HepG2 (cell line): ENCODE results near the gene AHRR.

Experiments used
- CREB1 ChIP-seq, 2 experiments: fragments of 450-650 bp in 1 of 2; IDR thresholded peaks; 2 replicates each; pipeline ENCODE4 v1.6.1; 2016 to 2017; ENCODE audit warnings: control low read depth in 1 of 2, mild to moderate bottlenecking in 1 of 2, missing compliant biosample characterization in 1 of 2, missing genetic modification characterization in 1 of 2
- EZH2 ChIP-seq: conservative IDR thresholded peaks from 2 replicates; pipeline ENCODE4 v1.6.1; 2012; ENCODE audit warnings: mild to moderate bottlenecking, low read depth, low read length, moderate library complexity
- POLR2AphosphoS5 ChIP-seq: IDR thresholded peaks from 2 replicates; pipeline ENCODE4 v1.6.1; 2012; ENCODE audit warnings: low read depth, low read length
- SATB2 ChIP-seq: sonication (generic); formaldehyde crosslinking; IDR thresholded peaks from 2 replicates; pipeline ENCODE4 v1.5.0; 2020; ENCODE audit warnings: missing genetic modification reagents
- SMARCE1 ChIP-seq: fragments of 450-650 bp; IDR thresholded peaks from 2 replicates; pipeline ENCODE4 v1.6.1; 2017; ENCODE audit warnings: borderline replicate concordance
- ZBTB7A ChIP-seq: sonication (generic); formaldehyde crosslinking; IDR thresholded peaks from 2 replicates; pipeline ENCODE4 v1.8.0; 2022; ENCODE audit warnings: mild to moderate bottlenecking, missing genetic modification reagents
- ZNF224 ChIP-seq: sonication (generic); formaldehyde crosslinking; IDR thresholded peaks from 2 replicates; pipeline ENCODE4 v1.5.0; 2020; ENCODE audit warnings: mild to moderate bottlenecking, missing genetic modification reagents
- ZNF264 ChIP-seq: sonication (generic); formaldehyde crosslinking; IDR thresholded peaks from 2 replicates; pipeline ENCODE4 v1.4.0; 2020; ENCODE audit warnings: missing genetic modification reagents
- ZNF367 ChIP-seq: sonication (generic); formaldehyde crosslinking; IDR thresholded peaks from 2 replicates; pipeline ENCODE4 v1.4.0; 2020; ENCODE audit warnings: missing genetic modification reagents, borderline replicate concordance
- ZNF563 ChIP-seq: sonication (generic); formaldehyde crosslinking; IDR thresholded peaks from 2 replicates; pipeline ENCODE4 v1.8.0; 2022; ENCODE audit warnings: mild to moderate bottlenecking, moderate library complexity, missing genetic modification reagents
- TF ChIP-seq, protein P1 (sequence below): sonication (generic); formaldehyde crosslinking; IDR thresholded peaks from 2 replicates; pipeline ENCODE4 v1.4.0; 2020; ENCODE audit warnings: missing genetic modification reagents
- TF ChIP-seq, protein P2 (sequence below): sonication (generic); formaldehyde crosslinking; IDR thresholded peaks from 2 replicates; pipeline ENCODE4 v1.4.0; 2020; ENCODE audit warnings: missing genetic modification reagents
- TF ChIP-seq, protein P3 (sequence below), 2 experiments: IDR thresholded peaks; 2 replicates each; pipeline ENCODE4 v1.6.1; 2011 to 2012; ENCODE audit warnings: low read length in 2 of 2, borderline replicate concordance in 1 of 2, low read depth in 1 of 2, mild to moderate bottlenecking in 1 of 2, moderate library complexity in 1 of 2
- TF ChIP-seq, protein P4 (sequence below): sonication (generic); formaldehyde crosslinking; IDR thresholded peaks from 2 replicates; pipeline ENCODE4 v1.5.0; 2020; ENCODE audit warnings: mild to moderate bottlenecking, missing genetic modification reagents, moderate library complexity

DNA sequence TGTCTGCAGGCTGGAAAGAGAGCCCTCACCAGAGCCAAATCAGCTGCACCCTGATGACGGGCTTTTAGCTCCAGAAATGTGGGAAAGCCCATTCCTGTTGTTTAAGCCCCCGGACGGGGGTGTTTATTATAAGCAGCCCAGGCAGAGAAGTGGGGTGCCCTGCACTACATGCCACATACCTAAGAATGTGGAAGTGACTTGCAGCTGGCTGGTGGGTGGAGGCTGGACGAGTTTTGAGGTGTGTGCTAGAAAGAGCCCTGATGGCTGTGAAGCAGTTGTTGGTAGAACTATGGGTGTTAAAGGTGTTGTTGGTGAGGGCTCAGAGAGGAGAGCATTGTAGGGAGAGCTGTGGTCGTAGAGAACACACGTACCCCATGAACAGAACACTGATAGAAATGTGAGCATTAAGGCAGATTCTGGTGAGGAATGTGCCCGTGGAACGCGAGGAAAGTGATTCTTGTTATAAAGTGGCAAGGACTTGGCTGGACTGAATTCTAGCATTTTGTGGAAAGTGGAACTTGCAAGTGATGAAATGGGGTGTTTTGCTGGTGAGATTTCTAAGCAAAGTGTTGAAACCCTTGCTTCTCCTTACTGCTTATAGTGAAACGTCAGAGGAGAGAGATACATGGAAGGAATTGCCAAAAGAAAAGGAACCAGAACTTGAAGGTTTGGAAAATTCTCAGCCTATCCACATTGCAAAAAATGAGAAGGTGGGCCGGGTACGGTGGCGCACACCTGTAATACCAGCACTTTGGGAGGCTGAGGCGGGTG, 38.9 kb downstream of the AHRR start:
- TF ChIP-seq EZH2 (no peak), POLR2AphosphoS5 (no peak), ZNF224 (CRISPR knock-in tag) (no peak), ZNF264 (CRISPR knock-in tag) (no peak), ZBTB7A (CRISPR knock-in tag) (no peak), ZNF563 (CRISPR knock-in tag) (no peak), SATB2 (CRISPR knock-in tag) (no peak), CREB1 (IDR thresholded peaks at IDR 0.05) (no peak), CREB1 (CRISPR knock-in tag; IDR thresholded peaks at IDR 0.05) (no peak), ZNF367 (CRISPR knock-in tag) (no peak), SMARCE1 (no peak)
- TF ChIP-seq, protein P1, sequence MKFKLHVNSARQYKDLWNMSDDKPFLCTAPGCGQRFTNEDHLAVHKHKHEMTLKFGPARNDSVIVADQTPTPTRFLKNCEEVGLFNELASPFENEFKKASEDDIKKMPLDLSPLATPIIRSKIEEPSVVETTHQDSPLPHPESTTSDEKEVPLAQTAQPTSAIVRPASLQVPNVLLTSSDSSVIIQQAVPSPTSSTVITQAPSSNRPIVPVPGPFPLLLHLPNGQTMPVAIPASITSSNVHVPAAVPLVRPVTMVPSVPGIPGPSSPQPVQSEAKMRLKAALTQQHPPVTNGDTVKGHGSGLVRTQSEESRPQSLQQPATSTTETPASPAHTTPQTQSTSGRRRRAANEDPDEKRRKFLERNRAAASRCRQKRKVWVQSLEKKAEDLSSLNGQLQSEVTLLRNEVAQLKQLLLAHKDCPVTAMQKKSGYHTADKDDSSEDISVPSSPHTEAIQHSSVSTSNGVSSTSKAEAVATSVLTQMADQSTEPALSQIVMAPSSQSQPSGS (CRISPR knock-in tag): no peak
- TF ChIP-seq, protein P2, sequence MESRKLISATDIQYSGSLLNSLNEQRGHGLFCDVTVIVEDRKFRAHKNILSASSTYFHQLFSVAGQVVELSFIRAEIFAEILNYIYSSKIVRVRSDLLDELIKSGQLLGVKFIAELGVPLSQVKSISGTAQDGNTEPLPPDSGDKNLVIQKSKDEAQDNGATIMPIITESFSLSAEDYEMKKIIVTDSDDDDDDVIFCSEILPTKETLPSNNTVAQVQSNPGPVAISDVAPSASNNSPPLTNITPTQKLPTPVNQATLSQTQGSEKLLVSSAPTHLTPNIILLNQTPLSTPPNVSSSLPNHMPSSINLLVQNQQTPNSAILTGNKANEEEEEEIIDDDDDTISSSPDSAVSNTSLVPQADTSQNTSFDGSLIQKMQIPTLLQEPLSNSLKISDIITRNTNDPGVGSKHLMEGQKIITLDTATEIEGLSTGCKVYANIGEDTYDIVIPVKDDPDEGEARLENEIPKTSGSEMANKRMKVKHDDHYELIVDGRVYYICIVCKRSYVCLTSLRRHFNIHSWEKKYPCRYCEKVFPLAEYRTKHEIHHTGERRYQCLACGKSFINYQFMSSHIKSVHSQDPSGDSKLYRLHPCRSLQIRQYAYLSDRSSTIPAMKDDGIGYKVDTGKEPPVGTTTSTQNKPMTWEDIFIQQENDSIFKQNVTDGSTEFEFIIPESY: no peak
- TF ChIP-seq, protein P3, sequence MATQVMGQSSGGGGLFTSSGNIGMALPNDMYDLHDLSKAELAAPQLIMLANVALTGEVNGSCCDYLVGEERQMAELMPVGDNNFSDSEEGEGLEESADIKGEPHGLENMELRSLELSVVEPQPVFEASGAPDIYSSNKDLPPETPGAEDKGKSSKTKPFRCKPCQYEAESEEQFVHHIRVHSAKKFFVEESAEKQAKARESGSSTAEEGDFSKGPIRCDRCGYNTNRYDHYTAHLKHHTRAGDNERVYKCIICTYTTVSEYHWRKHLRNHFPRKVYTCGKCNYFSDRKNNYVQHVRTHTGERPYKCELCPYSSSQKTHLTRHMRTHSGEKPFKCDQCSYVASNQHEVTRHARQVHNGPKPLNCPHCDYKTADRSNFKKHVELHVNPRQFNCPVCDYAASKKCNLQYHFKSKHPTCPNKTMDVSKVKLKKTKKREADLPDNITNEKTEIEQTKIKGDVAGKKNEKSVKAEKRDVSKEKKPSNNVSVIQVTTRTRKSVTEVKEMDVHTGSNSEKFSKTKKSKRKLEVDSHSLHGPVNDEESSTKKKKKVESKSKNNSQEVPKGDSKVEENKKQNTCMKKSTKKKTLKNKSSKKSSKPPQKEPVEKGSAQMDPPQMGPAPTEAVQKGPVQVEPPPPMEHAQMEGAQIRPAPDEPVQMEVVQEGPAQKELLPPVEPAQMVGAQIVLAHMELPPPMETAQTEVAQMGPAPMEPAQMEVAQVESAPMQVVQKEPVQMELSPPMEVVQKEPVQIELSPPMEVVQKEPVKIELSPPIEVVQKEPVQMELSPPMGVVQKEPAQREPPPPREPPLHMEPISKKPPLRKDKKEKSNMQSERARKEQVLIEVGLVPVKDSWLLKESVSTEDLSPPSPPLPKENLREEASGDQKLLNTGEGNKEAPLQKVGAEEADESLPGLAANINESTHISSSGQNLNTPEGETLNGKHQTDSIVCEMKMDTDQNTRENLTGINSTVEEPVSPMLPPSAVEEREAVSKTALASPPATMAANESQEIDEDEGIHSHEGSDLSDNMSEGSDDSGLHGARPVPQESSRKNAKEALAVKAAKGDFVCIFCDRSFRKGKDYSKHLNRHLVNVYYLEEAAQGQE (IDR thresholded peaks at IDR 0.05; ENCODE audit: borderline replicate concordance in 1 of 2, low read depth in 1 of 2, low read length in 2 of 2): no peak
- TF ChIP-seq, protein P4, sequence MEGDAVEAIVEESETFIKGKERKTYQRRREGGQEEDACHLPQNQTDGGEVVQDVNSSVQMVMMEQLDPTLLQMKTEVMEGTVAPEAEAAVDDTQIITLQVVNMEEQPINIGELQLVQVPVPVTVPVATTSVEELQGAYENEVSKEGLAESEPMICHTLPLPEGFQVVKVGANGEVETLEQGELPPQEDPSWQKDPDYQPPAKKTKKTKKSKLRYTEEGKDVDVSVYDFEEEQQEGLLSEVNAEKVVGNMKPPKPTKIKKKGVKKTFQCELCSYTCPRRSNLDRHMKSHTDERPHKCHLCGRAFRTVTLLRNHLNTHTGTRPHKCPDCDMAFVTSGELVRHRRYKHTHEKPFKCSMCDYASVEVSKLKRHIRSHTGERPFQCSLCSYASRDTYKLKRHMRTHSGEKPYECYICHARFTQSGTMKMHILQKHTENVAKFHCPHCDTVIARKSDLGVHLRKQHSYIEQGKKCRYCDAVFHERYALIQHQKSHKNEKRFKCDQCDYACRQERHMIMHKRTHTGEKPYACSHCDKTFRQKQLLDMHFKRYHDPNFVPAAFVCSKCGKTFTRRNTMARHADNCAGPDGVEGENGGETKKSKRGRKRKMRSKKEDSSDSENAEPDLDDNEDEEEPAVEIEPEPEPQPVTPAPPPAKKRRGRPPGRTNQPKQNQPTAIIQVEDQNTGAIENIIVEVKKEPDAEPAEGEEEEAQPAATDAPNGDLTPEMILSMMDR (CRISPR knock-in tag): no peak
